GM23248 (cell line): Measurements from ENCODE around the gene DYNC1H1. TPM values are rescaled to one million over a fixed set of nuclear protein-coding genes. Genes with fewer than 3 reads are reported as not detected.

Experiments
- DNase-seq: peaks from one replicate; pipeline ENCODE4 v3.0.0-alpha.2; 2015
- H2AFZ ChIP-seq: fragments of 200-600 bp; sonication (generic); 2 replicates; pipeline ENCODE4 v1.6.1; 2016; ENCODE audit warnings: antibody characterized with exemption
- H3F3A ChIP-seq: fragments of 200-600 bp; sonication (generic); 2 replicates; pipeline ENCODE4 v1.6.1; 2016; ENCODE audit warnings: mild to moderate bottlenecking, antibody characterized with exemption, mixed run types; ENCODE audit not compliant: insufficient read depth
- H3K27ac ChIP-seq: fragments of 200-600 bp; sonication (generic); 2 replicates; pipeline ENCODE4 v1.5.1; 2016; ENCODE audit warnings: mild to moderate bottlenecking
- H3K27me3 ChIP-seq: fragments of 200-600 bp; sonication (generic); replicated peaks from 2 replicates; pipeline ENCODE4 v1.6.1; 2016; ENCODE audit warnings: mild to moderate bottlenecking; ENCODE audit not compliant: insufficient read depth
- H3K36me3 ChIP-seq: fragments of 200-600 bp; sonication (generic); 2 replicates; pipeline ENCODE4 v1.6.1; 2016; ENCODE audit warnings: low read depth, mild to moderate bottlenecking
- H3K4me1 ChIP-seq: fragments of 200-600 bp; sonication (generic); 2 replicates; pipeline ENCODE4 v1.6.1; 2016; ENCODE audit warnings: mild to moderate bottlenecking; ENCODE audit not compliant: insufficient read depth
- H3K4me2 ChIP-seq: fragments of 200-600 bp; sonication (generic); one replicate; pipeline ENCODE4 v1.6.1; 2016; ENCODE audit warnings: mild to moderate bottlenecking; ENCODE audit not compliant: unreplicated experiment
- H3K4me3 ChIP-seq: fragments of 200-600 bp; sonication (generic); 2 replicates; pipeline ENCODE4 v1.5.1; 2016; ENCODE audit warnings: mild to moderate bottlenecking
- H3K79me2 ChIP-seq: fragments of 200-600 bp; sonication (generic); 2 replicates; pipeline ENCODE4 v1.6.1; 2016; ENCODE audit warnings: mild to moderate bottlenecking; ENCODE audit not compliant: insufficient read depth
- H3K9ac ChIP-seq: fragments of 200-600 bp; sonication (generic); 2 replicates; pipeline ENCODE4 v1.6.1; 2016; ENCODE audit warnings: mild to moderate bottlenecking
- H3K9me2 ChIP-seq: fragments of 200-600 bp; sonication (generic); 2 replicates; pipeline ENCODE4 v1.6.1; 2016; ENCODE audit warnings: mixed run types, mild to moderate bottlenecking, moderate library complexity; ENCODE audit not compliant: insufficient read depth
- H3K9me3 ChIP-seq: fragments of 200-600 bp; sonication (generic); one replicate; pipeline ENCODE4 v1.6.1; 2017; ENCODE audit warnings: low read depth
- H4K20me1 ChIP-seq: fragments of 200-600 bp; sonication (generic); 2 replicates; pipeline ENCODE4 v1.6.0; 2016; ENCODE audit not compliant: insufficient read depth
- EZH2 ChIP-seq: fragments of 200-600 bp; sonication (generic); IDR thresholded peaks from 2 replicates; pipeline ENCODE4 v1.6.1; 2018; ENCODE audit warnings: antibody characterized with exemption, mild to moderate bottlenecking; ENCODE audit not compliant: insufficient read depth, poor library complexity, severe bottlenecking
- EZH2phosphoT487 ChIP-seq: fragments of 200-600 bp; sonication (generic); IDR thresholded peaks from 2 replicates; pipeline ENCODE4 v1.6.1; 2018; ENCODE audit warnings: antibody characterized with exemption, moderate library complexity, mild to moderate bottlenecking, low read depth; ENCODE audit not compliant: insufficient read depth
- WGBS, 2 experiments: methylation state at CpG; one replicate each; pipeline ENCODE4 v1.1.6; 2015 to 2017; ENCODE audit warnings: low lambda C conversion rate in 2 of 2, low coverage in 1 of 2; ENCODE audit errors: missing lambda C conversion rate in 2 of 2; 5-methylcytosine and 5-hydroxymethylcytosine counted together
- in situ Hi-C: fragments of 300-500 bp; cut with MboI; formaldehyde crosslinking; loops from 2 replicates; pipeline ENCODE4 v1.15.0; 2020
- polyA plus RNA-seq: library from polyadenylated mRNA; unstranded; fragments of >200 nt; fragmentation: Nextera tagmentation; extraction: Ambion mirVana; gene quantifications from 2 replicates; pipeline ENCODE4 v1.2.1, GENCODE V29; 2016
- total RNA-seq: library from RNA; depleted of rRNA; stranded (reverse); fragments of >200 nt; shearing (Covaris generic); gene quantifications from 2 replicates; pipeline ENCODE4 v1.2.3, GENCODE V29; 2014

Gene DYNC1H1
- total and polyA plus RNA-seq, 2 experiments from 2014 or later = 181 to 391 TPM

- Histone ChIP-seq H3K36me3 (no peaks in the 10 kb centered on the region), H3K79me2 (no peaks in the 10 kb centered on the region), H3K27me3 (no peaks in the 10 kb centered on the region), H4K20me1 (no peaks in the 10 kb centered on the region), H3F3A (no peaks in the 10 kb centered on the region), H3K4me1 (no peaks in the 10 kb centered on the region), H3K9ac (no peak overlapping the region), H3K27ac (no peak overlapping the region), H3K9me2 (no peaks in the 10 kb centered on the region), H2AFZ (no peak overlapping the region), H3K4me3 (no peak overlapping the region), H3K9me3 (no peaks in the 10 kb centered on the region), H3K4me2 (no peak overlapping the region)
- 46 to 48% methylated on average over 12 to 13 of the region's 13 CpGs for WGBS, 2 experiments
- in situ Hi-C loops = no loop called here
- no peak for DNase-seq
- no peak for TF ChIP-seq EZH2phosphoT487
- no peak for TF ChIP-seq EZH2
These were observed 26.2 kb upstream of the DYNC1H1 start for GRCh38 chr14:101937926-101938767.

GRCh38 chr14:101939646-101940170, 24.7 kb upstream of the DYNC1H1 start:
- Histone ChIP-seq H3K36me3 (no peaks in the 10 kb centered on the region), H3K4me1 (no peaks in the 10 kb centered on the region), H3K27ac (no peak overlapping the region), H3K4me3 (no peak overlapping the region), H3K9ac (no peak overlapping the region), H3K9me3 (no peaks in the 10 kb centered on the region), H3K9me2 (no peaks in the 10 kb centered on the region), H2AFZ (no peak overlapping the region), H3K27me3 (no peaks in the 10 kb centered on the region), H3K79me2 (no peaks in the 10 kb centered on the region), H4K20me1 (no peaks in the 10 kb centered on the region), H3F3A (no peaks in the 10 kb centered on the region), H3K4me2 (no peak overlapping the region)
- DNase-seq = no peak
- in situ Hi-C loops = no loop called here
- TF ChIP-seq EZH2phosphoT487 (no peak), EZH2 (no peak)
- WGBS, 2 experiments = 66 to 71% methylated on average over 5 of the region's 5 CpGs

GRCh38 chr14:101944451-101944850, 19.9 kb upstream of the DYNC1H1 start:
- Histone ChIP-seq H2AFZ (no peak overlapping the region), H3K9me2 (no peaks in the 10 kb centered on the region), H3K36me3 (no peaks in the 10 kb centered on the region), H3K4me3 (no peak overlapping the region), H3K4me1 (peaks cover 5% of the 10 kb centered on the region; the same call in 1 of the 2 replicates), H4K20me1 (no peaks in the 10 kb centered on the region), H3K27me3 (no peaks in the 10 kb centered on the region), H3K9ac (no peak overlapping the region), H3K4me2 (no peak overlapping the region), H3F3A (no peaks in the 10 kb centered on the region), H3K79me2 (peaks cover 10% of the 10 kb centered on the region), H3K9me3 (no peaks in the 10 kb centered on the region), H3K27ac (no peak overlapping the region)
- TF ChIP-seq EZH2 (no peak), EZH2phosphoT487 (no peak)
- no peak for DNase-seq
- in situ Hi-C loops = no loop called here
- WGBS, 2 experiments = 46 to 56% methylated on average over 5 of the region's 5 CpGs

GRCh38 chr14:101945171-101945570, 19.2 kb upstream of the DYNC1H1 start:
- WGBS, 2 experiments = 7 to 12% methylated on average over 5 of the region's 5 CpGs
- H3K9me3 ChIP-seq = no peaks in the 10 kb centered on the region
- in situ Hi-C loops = no loop called here

More at GRCh38 chr14:101945171-101945570, 19.2 kb upstream of the DYNC1H1 start:
- Histone ChIP-seq H3K36me3 (no peaks in the 10 kb centered on the region), H3K4me1 (peaks cover 6% of the 10 kb centered on the region; the same call in 1 of the 2 replicates), H3K4me2 (no peak overlapping the region), H4K20me1 (no peaks in the 10 kb centered on the region), H3K4me3 (no peak overlapping the region), H3F3A (no peaks in the 10 kb centered on the region), H3K9me2 (no peaks in the 10 kb centered on the region), H3K27me3 (no peaks in the 10 kb centered on the region), H3K9ac (no peak overlapping the region), H3K27ac (no peak overlapping the region), H2AFZ (peak overlapping the region; percentile 42), H3K79me2 (peaks cover 17% of the 10 kb centered on the region)
- no peak for TF ChIP-seq EZH2
- TF ChIP-seq EZH2phosphoT487 = no peak
- no peak for DNase-seq
